ENCODE measurements around the gene STARD3NL.

Gene STARD3NL

GRCh38 chr7:38185395-38186307 is 7.6 kb downstream of the STARD3NL start:
- no peak for DNase-seq

- no peak for DNase-seq
These were observed 8.7 kb downstream of the STARD3NL start for GRCh38 chr7:38186593-38187314.

DNA sequence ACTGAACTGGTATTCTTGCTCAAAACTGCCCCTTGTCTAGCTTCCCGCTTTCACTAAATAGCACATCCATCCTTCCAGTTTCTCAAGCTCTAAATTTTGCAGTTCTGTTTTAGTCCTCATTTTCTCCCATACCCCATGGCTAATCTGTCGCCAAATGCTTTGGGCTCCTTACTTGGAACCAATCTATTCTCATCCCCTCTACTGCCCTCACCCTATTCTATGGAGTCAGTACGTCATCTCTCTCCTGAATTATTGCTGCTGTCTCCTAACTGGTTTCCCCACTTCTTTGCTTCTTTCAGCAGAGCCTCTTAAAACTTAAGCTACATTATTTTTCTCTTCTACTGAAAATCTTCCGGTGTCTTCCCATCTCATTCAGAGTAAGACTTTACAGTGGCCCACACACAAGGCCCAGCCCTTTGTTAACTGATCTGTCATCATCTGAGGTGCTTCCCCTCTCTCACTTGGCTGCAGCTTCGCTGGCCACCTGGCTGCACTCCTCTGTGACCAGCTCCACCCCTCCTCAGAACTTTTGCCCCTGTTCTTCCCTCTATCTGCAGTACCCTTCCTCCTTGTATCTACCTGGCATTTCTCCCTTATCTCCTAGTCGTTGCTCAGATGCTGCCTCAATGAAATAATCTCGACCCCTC is 9.9 kb downstream of the STARD3NL start:
- DNase-seq = no peak

DNA sequence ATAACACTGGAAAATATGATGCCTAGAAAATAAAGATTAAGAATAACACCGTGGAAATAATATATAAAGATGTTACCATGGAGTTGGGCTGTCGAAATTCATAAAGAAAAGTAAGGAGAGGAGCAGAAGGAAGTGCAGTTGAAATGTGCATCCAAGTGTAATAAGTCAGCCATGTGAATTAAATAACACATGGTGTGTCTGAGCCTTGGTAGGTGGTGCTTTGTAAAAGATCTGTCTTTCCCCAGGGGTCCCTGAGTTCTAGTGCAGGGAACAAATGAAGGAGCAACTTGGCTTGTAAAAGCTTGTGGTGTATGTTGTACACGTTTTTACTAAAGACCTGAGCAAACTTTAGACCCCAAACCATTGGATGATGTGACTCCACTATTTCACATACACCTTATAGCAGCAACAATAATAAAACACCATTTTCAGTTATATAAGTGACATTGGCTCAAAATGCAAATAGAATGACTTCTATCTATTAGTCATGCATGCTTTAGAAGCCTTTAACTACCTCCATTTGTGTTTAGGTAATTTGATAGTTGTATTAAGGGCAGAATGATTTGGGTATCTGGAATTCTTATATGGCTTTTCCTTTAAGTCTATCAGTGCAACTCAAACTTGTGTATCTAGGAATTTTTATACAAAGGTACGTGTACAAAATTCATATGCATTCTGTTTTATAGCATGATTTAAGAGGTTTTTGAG is 11.3 kb downstream of the STARD3NL start:
- no peak for DNase-seq

DNA sequence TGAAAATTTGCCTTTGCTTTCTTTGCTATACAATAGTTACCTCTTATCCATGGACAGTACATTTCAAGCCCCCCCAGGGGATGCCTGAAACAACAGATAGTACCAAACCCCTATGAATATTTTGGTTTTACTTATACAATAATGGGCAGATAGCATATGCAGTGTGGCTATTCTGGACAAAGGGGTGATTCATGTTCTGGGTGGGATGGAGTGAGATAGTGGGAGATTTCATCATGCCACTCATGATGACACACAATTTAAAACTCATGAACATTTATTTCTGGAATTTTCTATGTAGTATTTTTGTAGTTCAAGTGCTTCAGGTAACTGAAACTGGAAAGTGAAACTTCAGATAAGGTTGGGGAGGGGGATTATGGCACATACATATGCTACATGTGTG is 12.0 kb downstream of the STARD3NL start:
- no peak for DNase-seq

- DNase-seq = no peak
These were observed 13.7 kb downstream of the STARD3NL start for GRCh38 chr7:38191791-38192190.

- DNase-seq = no peak
These were observed 14.3 kb downstream of the STARD3NL start for GRCh38 chr7:38192327-38192726.

DNA sequence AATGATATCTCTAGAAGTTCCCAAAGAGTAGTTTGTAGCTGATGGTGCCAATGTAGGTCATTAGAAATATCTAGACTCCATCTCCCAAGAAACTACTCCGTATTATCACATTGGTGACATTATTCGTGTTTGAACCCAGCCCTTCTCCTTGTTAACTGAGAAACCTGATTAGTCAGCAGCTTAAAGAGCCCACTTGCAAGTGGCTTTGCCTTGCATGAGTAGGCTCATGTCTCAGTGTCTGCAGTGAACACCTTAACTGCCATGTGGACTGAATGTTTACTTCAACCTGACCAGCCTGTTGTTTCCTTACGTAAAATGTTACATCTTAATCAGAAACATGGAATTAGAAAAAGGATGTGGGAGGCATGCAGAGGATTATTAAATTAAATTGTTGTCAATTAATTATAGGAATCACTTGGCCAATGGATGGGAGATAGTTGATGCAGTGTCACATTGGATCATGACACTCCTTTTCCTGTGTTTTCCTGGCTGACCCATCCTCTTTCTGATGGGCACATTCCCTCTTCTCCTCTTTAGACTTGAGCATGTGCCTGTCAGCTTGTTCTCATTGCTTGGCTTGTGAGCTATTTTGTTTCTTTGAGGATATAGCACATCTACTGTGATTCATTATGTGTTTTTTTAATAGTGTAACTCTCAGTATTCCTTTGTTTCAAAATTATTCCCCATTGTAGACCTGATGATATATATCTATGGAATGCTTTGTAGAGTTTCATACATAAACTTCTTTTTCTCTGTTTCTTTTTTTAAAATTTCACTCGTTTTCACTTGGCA is 18.0 kb downstream of the STARD3NL start:
- no peak for DNase-seq

- no peak for DNase-seq
These were observed 20.3 kb downstream of the STARD3NL start for GRCh38 chr7:38198366-38198765.

DNA sequence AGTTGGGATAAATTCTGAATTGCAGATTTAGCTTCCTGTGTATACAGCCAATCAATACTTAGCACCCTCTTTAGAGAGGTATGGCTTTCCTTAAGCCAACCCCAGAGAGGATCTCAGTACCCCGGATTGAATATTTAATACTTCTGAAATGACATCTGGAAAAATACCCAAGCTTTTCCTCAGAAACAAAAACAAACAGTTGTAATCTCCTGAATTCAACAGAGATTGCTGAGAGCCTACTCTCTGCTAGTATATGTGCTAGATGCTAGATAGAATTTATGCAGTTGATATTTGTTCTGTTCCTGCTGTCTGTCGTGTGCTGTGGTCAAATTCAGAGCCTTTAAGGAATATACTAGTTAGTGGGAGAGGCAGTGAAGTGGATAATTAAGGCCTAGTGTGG is 21.1 kb downstream of the STARD3NL start:
- no peak for DNase-seq

DNA sequence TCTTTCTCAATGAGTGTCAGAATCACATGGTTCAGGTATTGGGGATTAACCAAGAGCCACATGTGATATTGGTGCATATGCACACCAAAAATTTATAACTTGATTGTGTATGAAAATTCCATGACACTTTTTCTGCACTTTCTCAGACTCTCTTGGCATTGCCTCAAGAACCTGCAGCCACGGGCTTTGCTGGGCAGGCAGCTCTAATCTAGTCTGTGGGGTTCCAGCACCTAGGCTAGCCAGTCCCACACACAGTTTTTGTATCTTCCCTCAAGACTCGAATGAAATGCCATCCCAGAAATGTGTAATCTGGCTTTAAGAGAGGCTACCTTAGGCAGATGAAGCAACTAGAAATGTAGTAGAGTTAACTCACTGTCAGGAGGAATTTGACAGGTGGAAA is 21.7 kb downstream of the STARD3NL start:
- DNase-seq = no peak

- no peak for DNase-seq
These were observed 28.0 kb downstream of the STARD3NL start for GRCh38 chr7:38206071-38206470.

DNA sequence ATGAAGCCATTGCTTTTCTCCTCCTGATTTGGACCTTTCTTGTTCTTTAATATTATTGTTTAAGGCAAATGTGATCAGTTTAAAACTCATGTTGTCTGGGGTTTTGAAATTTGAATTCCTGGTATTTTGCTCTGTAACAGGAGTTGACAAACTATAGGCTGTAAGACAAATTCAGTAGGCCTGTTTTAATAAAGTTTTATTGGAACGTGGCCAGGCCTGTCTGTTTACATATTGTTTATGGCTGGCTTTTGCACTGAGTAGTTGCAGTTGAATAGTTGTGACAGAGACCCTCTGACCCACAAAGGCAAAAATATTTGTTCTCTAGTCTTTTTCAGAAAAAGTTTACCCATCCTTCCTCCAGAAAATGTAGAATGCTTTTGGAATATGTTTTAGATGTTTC is 29.8 kb downstream of the STARD3NL start:
- DNase-seq = no peak

DNA sequence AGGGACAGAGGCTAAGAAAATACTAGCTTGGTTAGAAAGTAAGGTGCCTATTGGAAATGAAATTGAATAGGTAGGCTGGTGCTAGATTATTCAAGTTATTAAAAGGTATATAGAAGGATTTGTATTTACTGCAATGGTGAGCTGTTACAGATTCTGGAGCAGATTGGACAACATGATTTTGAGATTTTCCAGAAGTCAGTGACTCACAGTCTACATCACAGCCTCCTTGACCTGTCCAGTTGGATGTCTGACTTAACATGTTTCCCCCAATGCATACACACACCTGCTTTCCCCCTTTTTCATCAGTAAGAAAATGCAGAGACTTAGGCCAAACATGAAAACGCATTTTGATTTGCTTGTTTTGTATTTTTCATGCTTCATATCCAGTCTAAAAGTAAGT is 33.4 kb downstream of the STARD3NL start:
- DNase-seq = no peak

DNA sequence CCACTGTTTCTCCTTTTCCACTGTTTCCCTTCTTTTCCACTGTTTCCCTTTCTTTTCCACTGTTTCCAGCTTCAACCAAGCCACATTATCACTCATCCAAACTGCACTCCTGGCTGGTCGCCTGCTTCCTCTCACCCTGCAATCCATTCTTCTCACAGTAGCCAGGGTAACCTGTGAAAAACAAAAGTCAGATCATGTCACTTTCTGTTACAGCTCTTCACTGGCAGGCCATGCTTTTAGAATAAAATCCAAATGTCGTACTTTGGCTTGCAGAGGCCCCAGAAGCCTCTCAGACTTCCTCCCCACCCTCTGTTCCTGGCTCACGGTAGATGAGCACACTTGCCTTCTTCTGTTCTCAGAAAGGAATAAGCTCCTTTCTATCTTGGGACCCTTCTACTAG is 33.9 kb downstream of the STARD3NL start:
- DNase-seq = no peak

- DNase-seq = no peak
These were observed 37.1 kb downstream of the STARD3NL start for GRCh38 chr7:38215115-38215514.

DNA sequence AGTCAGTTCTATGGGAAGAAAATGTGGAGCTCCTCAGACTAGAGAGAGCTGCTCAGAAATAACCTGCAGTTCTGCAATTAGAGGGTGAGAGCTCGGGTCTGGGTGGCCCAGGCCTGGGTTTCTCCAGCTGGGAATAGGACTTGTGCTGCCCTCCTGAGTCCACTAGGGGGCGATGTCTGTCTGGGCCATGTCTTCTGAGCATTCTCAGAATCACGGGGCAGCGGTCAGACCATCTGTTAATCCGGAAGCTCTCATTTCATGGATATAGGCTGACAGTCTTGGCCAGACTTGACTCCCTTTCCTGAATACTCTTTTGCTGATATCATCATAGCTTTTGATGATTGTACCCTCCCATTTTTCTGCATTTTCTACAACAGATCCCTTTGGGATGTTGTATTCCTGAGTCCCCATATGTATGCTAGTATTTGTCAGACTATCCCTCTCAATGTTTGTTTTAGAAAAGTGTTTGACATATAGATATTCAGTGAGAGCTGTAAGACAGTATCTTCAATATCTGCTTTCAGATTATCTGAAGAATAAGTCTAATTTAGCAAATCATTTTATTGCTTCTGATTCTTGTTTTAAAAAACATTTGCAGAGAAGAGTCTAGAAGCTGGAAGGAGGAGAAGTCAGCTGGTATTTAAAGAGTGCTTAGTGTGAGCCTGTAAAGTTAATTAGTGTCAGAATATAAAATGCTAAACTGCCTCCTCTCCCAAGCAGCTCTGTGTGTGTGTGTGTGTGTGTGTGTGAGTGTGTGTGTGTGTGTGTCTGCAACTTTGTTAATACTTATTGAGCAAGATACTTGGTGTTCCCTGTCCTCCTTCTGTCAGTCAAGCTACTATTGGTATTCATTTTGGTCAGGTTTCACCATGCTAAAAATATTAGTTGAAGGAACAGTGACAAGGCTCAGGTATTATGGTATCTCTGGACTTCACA is 38.0 kb downstream of the STARD3NL start:
- peak; percentile 80 for DNase-seq

DNA sequence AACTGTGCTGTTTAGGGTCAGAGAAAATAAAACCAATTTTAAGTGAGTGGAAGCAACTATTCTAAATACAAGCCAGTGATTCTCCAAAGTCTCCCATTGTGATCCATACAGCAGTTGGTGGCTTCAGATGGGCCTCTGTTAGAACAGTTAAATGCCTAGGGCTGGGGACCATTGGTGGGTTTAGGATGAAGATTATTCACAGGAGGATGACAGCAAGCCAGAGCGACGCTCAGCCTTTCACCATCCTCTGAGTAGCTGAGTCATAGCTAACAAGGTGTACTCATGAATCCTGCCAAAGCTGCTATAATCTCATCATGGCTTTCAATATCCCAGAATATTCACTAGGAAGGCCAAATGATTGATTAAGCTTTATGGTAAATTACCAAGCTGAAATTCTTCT is 39.6 kb downstream of the STARD3NL start:
- DNase-seq = no peak

DNA sequence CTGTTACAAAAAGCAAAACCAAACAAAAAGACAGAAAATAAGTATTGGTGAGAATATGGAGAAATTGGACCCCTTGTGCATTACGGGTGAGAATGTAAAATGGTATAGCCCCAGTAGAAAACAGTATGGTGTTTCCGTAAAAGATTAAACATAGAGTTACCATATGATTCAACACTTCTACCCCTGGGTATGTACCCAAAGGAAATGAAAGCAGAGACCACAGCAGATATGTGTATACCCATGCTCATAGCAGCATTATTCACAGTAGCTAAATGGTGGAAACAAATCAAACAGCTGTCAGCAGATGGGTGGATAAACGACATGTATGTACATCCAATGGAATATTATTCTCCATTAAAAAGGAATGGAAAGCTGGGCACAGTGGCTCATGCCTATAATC is 42.4 kb downstream of the STARD3NL start:
- no peak for DNase-seq

GRCh38 chr7:38222481-38223096 is 44.5 kb downstream of the STARD3NL start:
- no peak for DNase-seq

DNA sequence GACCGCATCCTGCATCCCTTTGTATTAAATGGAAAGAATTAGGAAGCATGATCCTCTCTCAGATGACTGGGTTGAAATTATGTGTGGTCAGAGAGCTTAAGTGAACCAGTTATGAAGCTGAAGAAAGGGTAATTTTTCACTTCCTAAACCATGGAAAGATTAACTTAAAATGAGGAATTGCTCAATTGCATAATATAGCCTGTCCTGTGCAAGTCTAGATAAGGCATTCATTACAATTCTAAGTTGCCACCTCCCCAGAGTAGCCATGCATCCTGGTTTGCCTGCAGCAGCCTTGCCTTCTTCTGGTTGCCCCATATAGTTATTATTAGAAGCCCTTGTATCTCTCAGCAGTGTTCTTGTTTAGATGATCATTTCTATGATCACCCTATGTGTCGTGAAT is 45.3 kb downstream of the STARD3NL start:
- no peak for DNase-seq
